SU-DHL-6 (cell line): ENCODE data around the gene HRNR.

ENCODE experiments used
- CTCF ChIP-seq: fragments of 200-600 bp; sonication (generic); IDR thresholded peaks from one replicate; pipeline ENCODE4 v1.5.1; 2017; ENCODE audit warnings: antibody characterized with exemption, mild to moderate bottlenecking, low read length, moderate library complexity; ENCODE audit not compliant: insufficient read depth, poor library complexity, severe bottlenecking
- EZH2phosphoT487 ChIP-seq: fragments of 200-600 bp; sonication (generic), shearing (Covaris generic); conservative IDR thresholded peaks from 2 replicates; pipeline ENCODE4 v1.6.1; 2018; ENCODE audit warnings: mild to moderate bottlenecking, antibody characterized with exemption, low read length, moderate library complexity, mixed read lengths

GRCh38 chr1:152191711-152192110 is 32.3 kb downstream of the HRNR start:
- TF ChIP-seq EZH2phosphoT487 (no peak), CTCF (no peak)
